GM19468 (cell line): Measurements from ENCODE around the gene ARHGEF17.

Experiments
- ATAC-seq: cut with Tn5 transposase; IDR thresholded peaks from one replicate; pipeline ENCODE4 v1.9.1; 2021; ENCODE audit warnings: mild to moderate bottlenecking, moderate library complexity, moderate number of reproducible peaks; ENCODE audit not compliant: unreplicated experiment; ENCODE audit errors: extremely low read depth

ARHGEF17 gene

DNA sequence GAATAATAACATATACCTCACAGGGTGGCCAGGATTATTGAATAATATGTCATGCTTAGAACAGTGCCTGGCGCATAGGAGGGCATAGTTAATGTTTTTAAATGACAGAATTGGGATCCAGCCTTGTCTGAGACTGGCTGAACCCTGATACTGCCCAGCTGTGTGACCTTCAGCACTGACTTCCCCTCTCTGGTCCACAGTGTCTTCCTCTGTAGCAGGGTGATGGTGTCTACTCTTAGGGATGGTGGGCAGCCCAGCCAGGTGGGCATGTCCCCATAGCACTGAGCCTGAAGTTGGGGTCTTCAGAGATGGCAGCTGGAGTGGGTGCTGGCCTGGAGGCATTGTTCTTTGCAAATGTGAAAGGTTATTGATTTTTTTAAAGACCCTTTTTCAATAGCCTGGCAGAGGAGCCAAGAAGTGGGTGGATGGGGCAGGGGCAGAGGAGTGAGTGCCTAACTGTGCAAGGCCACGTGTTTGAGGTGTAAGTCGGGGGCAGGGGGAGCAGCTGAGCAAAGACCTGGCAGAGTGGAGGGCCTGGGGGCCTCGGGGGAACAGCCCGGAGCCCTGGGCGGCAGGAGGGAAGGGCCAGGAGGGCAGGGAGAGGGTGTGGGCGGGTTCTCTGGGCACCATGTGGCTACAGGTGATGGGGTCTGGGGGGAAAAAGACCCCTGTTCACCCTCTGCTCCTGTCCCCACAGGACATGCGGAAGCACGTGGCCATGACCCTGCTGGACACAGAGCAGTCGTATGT, 38.3 kb downstream of the ARHGEF17 start:
- ATAC-seq, result no peak

DNA sequence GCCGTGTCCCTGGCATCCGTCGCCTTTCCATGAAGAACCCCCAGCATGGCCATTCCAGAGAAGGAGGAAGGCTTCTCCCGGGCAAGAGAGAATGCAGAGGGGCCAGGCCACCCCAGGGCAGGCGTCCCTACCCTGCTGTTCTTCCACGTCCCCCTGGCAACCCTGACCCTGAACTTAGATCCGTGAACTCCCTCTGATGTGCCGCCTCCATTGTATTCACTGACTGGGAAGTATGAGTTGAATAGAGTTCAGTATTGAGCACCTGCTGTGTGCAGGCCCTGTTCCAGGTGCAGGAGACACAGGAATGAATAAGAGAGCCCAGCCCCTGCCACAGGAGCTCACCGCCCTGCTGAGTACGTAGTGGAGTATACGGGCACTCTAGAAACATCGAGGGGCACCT, 39.0 kb downstream of the ARHGEF17 start:
- no peak for ATAC-seq

DNA sequence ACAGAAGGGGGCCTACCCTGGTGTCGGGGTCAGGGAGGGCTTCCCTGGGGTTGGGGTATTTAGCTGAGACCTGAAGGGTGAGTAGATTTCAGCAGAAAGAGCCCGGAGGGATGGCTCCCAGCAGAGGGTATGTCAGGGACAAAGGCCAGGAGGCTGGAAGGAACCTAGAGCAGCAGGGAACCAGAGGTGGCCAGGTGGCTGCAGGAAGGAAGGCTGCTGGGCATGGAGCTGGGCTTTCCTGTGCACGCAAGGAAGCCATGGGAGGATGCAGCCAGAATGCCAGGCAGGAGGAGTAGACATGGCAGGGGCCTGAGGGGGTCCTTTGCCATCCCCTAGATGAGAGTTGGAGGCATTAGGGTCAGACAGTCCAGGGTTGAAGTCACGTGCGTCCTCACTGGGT, 40.8 kb downstream of the ARHGEF17 start:
- no peak for ATAC-seq

DNA sequence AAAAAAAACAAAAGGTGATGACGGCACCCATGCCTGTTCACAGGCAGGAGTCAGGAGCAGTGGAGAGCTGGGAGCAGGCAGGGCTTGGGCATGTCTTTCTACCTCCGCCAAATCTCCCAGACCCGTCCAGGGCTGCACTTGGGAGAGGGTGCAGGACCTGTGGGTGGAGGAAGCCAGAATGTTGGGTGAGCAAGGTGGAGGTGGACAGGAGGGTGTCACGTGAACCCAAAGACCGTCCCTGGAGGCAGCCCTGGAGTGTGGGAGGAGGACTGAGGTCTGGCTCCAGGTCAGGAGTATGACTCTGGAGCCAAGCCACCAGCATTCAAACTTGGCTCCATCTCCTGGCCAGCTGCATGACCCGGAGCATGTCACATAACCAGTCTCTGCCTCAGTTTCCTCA, 41.6 kb downstream of the ARHGEF17 start:
- ATAC-seq, result no peak

DNA sequence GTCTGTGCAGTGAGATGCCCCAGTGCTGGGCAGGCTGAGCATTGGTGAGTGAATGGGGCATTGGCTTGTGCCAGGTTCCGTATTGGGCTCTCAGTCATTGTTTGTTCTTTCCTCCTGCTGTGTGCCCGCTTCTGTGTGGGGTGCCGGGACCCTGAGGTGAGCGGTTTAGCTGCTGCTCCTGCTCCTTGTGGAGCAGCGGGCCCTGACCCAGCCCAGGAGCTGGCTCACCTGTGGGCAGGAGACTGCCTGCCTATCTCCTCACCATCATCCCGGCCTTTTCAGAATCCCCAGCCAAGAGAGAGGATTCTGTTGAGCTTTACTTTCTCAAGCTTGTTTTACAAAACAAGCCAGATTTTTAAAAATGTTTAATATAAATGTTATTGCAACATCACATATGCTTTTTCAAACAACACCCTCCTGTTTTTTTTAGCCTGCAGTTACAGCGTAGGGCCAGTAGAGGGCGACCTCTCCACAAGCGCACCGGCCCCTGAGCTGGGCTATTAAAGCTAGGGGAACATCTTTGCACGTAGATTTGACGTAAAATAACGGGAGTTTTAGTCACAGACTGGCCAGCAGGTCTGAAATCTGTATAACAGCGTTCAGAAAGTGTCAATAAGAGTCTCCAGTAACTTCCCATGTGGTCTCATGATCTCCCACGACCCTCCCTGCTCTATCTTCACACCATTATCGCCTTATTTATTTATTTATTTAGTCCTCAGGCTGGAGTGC, 43.0 kb downstream of the ARHGEF17 start:
- ATAC-seq, result no peak

DNA sequence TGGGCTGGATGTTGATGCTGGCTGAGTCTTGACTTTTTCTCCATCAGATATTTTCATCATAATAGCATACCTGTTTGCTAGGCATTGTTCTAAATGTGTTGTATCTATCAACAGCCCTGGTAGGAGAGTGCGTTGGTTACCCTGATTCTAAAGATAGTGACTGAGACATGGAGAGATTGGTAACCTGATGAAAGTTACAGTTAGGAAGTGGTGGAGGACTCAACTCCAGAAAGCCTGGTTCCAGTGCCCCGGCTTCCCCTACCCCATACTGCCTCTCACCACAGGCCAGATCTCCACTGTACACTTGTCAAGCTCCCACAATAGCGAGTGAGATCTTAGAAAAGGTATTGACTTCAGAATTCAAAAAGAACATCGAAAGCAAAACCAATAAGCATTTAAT, 45.3 kb downstream of the ARHGEF17 start:
- no peak for ATAC-seq

DNA sequence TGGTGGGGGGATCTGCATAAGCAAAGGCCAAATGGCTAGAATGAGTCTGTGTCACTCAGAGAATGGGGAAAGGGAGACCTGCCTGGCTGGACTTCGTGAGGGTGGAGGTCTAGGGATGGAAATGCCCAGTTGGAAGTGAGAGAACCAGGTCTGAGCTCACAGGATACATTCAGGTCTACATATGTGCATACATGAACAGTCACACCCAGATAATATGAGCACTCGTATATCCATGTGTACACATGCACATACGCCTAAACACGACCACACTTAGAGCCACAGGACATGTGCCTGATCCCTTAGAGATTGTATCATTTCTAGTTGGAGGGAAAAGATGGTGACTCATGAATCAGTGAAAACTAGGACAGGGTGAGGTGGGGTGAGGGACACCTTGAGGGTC, 47.0 kb downstream of the ARHGEF17 start:
- ATAC-seq, result no peak

DNA sequence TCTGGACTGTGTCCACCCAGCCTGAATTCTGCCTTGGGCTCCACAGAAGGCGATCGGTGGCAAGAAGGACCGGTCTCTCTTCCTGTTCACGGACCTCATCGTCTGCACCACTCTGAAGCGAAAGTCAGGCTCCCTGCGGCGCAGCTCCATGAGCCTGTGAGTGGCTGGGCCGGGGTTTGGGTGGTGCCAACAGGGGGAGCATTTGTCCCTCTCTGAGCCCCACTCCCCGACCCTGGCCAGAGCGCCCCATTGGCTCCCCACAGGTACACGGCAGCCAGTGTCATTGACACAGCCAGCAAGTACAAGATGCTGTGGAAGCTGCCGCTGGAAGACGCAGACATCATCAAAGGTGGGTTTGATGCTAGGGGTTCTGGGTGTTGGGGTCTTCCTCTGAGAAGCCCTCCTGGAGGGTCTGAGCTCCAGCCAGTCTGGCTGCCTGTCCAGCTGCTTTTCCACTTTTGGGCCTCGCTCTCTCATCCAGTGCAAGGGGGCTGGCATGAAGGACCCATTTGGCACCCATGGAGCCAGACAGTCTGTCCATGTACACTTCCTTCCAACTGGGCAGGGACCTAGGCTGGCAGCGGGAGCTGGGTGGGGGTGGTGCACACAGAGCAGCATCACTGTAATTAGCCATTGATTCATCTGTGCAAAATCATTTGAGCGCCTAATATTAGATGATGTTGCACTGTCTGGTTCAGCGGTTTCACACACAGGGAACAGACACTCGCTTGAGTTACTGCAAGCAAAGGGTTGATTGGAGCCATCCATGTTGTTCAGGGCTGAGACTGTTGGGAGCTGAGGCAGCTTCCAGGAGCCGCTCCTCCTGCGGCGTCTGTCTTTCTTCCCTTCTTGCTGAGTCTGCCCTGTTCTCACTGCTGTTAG, 49.1 kb downstream of the ARHGEF17 start:
- no peak for ATAC-seq

DNA sequence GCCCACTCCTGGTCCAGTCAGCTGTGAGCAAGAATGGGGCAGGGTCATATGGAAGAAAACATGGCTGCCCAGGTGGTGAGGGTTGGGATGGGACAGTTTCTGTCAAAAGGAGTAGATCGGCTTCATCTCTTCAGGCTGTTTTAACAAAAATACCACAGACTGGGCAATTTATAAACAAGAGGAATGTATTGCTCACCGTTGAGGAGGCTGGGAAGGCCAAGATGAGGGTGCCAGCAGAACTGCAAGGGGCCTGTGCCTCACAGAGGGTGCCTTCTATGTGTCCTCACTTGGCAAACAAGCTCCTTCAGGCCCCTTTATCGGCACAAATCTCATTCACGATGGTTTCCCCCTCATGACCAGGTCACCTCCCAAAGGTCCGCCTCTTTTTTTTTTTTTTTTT, 50.0 kb downstream of the ARHGEF17 start:
- no peak for ATAC-seq

DNA sequence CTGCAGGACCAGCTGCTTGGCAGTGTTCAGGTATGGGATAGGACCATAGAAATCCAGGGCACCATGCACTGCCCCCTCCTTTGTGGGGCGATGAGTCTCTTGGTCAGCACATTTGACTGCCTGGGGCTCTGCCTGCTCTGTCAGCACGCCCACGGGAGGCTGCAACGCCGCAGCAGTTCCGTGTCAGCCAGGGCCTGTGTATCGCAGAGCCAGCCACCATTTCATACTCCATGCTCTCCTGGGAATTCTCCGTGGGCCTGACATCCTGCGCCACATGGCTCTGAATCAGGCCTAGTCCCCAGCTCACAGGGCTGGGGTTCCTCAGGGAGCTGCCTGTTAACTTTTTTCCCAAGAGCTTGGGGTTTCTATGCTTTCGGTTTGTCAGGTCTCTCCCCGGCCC, 51.3 kb downstream of the ARHGEF17 start:
- no peak for ATAC-seq

DNA sequence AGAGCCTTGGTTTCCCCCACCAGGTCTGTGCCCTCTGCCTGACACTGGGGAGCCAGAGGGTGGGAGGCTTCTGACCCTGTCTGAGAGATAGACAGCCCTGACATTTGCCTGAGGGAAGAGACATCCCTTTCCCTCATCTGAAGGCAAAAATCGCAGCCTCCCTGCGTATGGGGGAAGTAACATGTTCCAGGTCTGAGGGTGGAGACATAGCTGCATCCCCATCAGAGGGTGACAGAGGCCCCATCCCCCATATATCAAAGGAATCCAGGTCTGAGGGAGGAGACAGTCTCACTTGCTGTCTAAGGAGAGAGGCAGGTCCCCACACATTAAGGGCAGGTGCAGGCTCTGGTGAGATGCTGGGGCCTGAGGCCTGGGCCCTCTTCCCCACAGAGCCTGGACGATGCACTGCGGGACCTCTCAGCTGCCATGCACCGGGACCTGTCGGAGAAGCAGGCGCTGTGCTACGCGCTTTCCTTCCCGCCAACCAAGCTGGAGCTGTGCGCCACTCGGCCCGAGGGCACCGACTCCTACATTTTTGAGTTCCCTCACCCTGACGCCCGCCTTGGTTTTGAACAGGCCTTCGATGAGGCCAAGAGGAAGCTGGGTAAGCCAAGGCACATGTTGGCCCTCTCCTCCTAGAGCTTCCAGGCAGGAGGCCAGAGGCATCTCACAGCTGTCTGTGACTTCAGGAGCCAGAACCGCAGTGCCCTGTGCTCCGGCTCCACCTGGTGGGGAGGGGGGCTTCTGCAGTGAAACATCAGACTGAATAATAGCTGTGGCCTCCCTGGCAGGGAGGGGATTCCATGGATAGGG, 52.1 kb downstream of the ARHGEF17 start:
- no peak for ATAC-seq

DNA sequence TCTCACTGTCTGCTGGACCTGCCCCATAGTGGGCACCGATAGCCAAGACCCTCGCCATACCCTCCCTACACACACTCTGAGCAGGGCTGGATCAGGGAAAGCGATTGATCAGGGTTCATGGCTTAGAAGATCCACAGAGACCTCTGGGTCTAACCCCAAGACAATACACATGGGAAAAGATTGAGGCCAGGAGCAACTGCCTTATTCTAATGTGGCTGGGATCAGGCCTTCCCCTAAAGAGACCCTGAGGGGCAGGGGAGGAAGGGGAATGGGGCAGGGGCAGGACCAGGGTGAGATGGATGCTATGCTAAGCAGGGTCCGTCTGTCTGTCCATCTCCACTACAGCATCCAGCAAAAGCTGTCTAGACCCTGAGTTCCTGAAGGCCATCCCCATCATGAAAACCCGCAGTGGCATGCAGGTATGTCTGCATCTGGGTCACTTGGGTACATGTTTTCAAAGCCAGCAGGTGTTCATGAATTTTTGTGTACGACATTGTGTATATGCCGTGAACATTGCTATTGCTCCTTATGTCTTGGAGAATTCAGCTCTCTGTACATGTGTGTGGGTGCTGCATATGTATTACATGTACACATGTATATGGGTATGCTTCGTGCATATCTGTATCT, 52.8 kb downstream of the ARHGEF17 start:
- ATAC-seq, result no peak

DNA sequence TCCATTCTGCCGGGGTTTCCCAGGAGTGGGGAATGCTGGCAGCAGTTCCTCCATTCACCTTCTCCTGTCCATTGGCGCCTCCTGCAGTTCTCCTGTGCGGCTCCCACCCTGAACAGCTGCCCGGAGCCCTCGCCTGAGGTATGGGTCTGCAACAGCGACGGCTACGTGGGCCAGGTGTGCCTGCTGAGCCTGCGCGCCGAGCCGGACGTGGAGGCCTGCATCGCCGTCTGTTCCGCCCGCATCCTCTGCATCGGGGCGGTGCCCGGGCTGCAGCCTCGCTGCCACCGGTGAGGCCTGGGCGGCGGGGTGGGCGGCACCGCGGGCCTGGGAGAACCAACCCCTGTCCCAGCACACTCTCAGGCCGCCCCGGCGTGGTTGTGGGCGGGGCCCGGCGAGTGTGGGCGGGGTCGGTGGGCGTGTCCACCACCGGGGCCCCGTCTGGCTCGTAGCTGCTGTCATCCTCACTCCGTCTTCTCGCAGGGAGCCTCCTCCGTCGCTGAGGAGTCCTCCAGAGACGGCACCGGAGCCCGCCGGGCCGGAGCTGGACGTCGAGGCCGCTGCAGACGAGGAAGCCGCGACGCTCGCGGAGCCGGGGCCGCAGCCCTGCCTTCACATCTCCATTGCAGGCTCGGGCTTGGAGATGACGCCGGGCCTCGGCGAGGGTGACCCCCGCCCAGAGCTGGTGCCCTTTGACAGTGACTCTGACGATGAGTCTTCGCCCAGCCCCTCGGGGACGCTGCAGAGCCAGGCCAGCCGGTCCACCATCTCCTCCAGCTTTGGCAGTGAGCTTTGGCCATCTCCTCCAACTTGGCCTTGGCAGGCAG, 54.1 kb downstream of the ARHGEF17 start:
- ATAC-seq, result no peak

DNA sequence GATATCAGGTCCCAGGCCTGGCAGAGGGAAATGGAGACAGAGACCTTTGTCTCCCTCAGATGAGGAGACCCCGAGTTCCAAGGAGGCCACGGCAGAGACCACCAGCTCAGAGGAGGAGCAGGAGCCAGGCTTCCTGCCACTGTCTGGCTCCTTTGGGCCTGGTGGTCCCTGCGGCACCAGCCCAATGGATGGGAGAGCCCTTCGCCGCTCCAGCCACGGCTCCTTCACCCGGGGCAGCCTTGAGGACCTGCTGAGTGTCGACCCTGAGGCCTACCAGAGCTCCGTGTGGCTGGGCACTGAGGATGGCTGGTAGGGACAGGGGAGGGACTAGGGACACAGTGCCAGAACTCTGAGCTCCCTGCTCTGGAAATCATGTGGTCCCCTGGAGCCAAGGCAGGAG, 55.1 kb downstream of the ARHGEF17 start:
- no peak for ATAC-seq

DNA sequence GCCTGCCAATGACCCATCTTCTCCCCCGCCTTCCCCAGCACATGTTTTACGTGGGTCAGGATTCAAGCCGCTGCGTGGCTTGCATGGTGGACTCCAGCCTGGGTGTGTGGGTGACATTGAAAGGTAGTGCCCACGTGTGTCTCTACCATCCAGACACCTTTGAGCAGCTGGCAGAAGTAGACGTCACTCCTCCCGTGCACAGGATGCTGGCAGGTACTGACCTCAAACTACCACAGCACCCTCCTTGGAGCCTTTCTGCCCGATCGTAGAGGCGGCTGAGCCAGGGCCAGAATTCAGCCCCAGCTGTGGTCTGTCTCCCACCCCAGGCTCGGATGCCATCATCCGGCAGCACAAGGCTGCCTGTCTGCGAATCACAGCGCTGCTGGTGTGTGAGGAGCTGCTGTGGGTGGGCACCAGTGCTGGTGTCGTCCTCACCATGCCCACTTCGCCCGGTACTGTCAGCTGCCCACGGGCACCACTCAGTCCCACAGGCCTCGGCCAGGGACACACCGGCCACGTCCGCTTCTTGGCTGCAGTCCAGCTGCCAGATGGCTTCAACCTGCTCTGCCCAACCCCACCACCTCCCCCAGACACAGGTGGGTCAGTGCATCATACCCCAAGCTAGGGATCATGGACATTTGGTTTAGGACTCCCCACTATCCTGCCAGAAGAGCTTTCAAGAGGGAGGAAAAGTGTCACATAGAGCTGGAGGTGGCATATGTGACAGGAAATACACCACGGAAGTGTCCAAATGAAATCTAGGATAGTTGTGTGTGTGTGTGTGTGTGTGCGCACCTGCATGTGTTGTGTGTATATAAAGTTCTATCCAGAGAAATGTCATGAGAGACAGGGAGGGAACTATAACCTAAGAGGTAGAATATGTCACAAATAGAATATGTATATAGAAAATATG, 57.5 kb downstream of the ARHGEF17 start:
- ATAC-seq, result no peak

DNA sequence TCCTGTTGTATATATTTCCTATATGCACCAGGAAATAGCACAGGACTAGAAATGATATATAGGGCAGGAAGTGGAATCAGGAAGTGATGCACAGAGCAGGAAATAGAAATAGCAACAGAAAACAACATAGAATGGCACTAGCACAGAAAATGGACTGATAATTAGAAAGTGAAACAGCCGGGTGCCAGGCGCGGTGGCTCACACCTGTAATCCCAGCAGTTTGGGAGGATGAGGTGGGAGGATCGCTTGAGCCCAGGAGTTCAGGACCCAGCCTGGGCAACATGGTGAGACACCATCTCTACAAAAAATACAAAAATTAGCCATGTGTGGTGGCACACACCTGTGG, 58.2 kb downstream of the ARHGEF17 start:
- ATAC-seq, result no peak

DNA sequence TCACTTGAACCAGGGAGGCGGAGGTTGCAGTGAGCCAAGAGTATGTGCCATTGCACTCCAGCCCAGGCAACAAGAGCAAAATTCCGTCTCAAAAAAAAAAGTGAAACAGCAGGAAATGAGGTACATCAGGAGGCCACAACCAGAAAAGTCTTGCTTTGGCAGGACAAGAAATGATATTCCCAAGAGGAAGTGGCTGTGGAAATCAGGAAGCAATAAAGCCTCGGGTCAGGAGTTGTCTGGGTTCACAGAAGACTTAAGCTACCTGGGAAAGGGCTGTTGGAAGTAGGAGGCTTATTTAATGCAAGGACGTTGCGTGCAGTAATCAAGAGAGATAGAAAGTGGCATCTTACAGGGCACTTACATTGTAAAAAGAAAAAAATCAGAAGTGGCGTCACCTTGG, 58.9 kb downstream of the ARHGEF17 start:
- ATAC-seq, result no peak

DNA sequence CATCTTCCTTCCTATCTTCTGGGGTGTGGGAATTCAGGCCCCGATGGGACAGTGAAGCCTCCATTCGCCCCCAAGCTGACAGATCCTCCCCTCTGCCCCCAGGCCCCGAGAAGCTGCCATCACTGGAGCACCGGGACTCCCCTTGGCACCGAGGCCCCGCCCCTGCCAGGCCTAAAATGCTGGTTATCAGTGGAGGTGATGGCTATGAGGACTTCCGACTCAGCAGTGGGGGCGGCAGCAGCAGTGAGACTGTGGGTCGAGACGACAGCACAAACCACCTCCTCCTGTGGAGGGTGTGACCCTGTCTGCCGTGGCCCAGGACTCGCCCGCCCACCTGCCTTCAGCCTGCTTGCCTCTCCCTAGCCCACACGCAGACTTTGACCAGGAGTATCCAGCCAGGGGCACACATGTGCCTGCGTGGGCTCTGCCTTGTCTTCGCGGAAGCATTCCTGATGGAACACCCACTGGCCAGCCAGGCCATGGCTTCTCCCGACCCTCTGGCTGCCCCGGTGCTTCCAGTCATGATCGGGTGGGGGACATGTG, 59.5 kb downstream of the ARHGEF17 start:
- ATAC-seq, result no peak
